K562 (cell line): Measurements from ENCODE around the gene FA2H. TPM values are rescaled to one million over a fixed set of nuclear protein-coding genes. Genes with fewer than 3 reads are reported as not detected.

Experiments used
- ATAC-seq: fragments of 200-7000 bp; cut with Tn5 transposase; 3 replicates; pipeline ENCODE4 v1.9.1; 2020; ENCODE audit warnings: moderate library complexity
- BruUV-seq: library from RNA; stranded (reverse); fragments of 400-500 nt; replicated peaks from 2 replicates; lab custom pipeline; 2021; lab: Mats Ljungman, UMichigan
- CTCF ChIA-PET: fragments of 300-600 bp; formaldehyde crosslinking; extraction: SDS; loops from one replicate; lab custom pipeline; 2021; ENCODE audit warnings: low intra/inter-chr PET ratio; lab: Yijun Ruan, JAX
- POLR2A ChIA-PET: fragments of 300-600, 350-650 bp; sonication (Branson Sonifier 250); formaldehyde crosslinking; extraction: SDS; loops from one replicate; lab custom pipeline; 2021; ENCODE audit warnings: antibody characterized with exemption, inconsistent platforms; lab: Yijun Ruan, JAX
- DNase-seq, 4 experiments: peaks; one replicate each; pipeline versions ENCODE4 v3.0.0 to v3.0.0-alpha.2; 2011 to 2018; ENCODE audit warnings: low spot score in 3 of 4, mixed read lengths in 3 of 4; ENCODE audit errors: extremely low read depth in 1 of 4
- FAIRE-seq: peaks from 2 replicates; lab custom pipeline; 2011; peaks lifted over from hg19 to GRCh38; lab: Jason Lieb, UNC
- H2AFZ ChIP-seq: 2 replicates; pipeline ENCODE4 v1.6.0; 2011; ENCODE audit warnings: low read depth, low read length, control low read depth, inconsistent platforms
- H3K27ac ChIP-seq: fragments of 200-600 bp; 3 replicates; pipeline ENCODE4 v1.8.0; 2011; ENCODE audit warnings: low read depth, mild to moderate bottlenecking, control low read depth, inconsistent platforms, low read length, moderate library complexity, mixed read lengths; ENCODE audit errors: extremely low read depth
- H3K27me3 ChIP-seq, 2 experiments: fragments of 300-600 bp in 1 of 2; 2 replicates in 1 of 2; 3 replicates in 1 of 2; pipeline versions ENCODE4 v1.6.0 to v1.8.0; 2011; ENCODE audit warnings: inconsistent platforms in 2 of 2, low read length in 2 of 2, mild to moderate bottlenecking in 1 of 2, mixed read lengths in 1 of 2, moderate library complexity in 1 of 2; ENCODE audit not compliant: control insufficient read depth in 2 of 2, insufficient read depth in 2 of 2
- H3K36me3 ChIP-seq: fragments of 300-600 bp; 3 replicates; pipeline ENCODE4 v1.8.0; 2011; ENCODE audit warnings: mild to moderate bottlenecking, low read length, inconsistent platforms; ENCODE audit not compliant: control insufficient read depth, insufficient read depth
- H3K4me1 ChIP-seq, 2 experiments: fragments of 200-600 bp in 1 of 2; replicated peaks in 1 of 2; 2 replicates in 1 of 2; 3 replicates in 1 of 2; pipeline versions ENCODE4 v1.5.1 to v1.8.0; 2011; ENCODE audit warnings: inconsistent platforms in 2 of 2, low read length in 2 of 2, mild to moderate bottlenecking in 1 of 2, mixed read lengths in 1 of 2, moderate library complexity in 1 of 2; ENCODE audit not compliant: control insufficient read depth in 2 of 2, insufficient read depth in 2 of 2
- H3K4me2 ChIP-seq: 2 replicates; pipeline ENCODE4 v1.6.1; 2011; ENCODE audit warnings: low read length, control low read depth, inconsistent platforms, mixed read lengths; ENCODE audit not compliant: insufficient read depth
- H3K4me3 ChIP-seq: fragments of 200-600 bp; sonication (generic), shearing (Covaris generic); 2 replicates; pipeline ENCODE4 v1.5.1; 2016; ENCODE audit warnings: control low read depth, inconsistent platforms
- H3K79me2 ChIP-seq: fragments of 200-600 bp; 3 replicates; pipeline ENCODE4 v1.8.0; 2011; ENCODE audit warnings: low read length, inconsistent platforms; ENCODE audit not compliant: control insufficient read depth, insufficient read depth
- H3K9ac ChIP-seq, 2 experiments: 2 replicates each; pipeline versions ENCODE4 v1.6.0 to v1.6.1; 2011; ENCODE audit warnings: low read depth in 2 of 2, low read length in 2 of 2, control low read depth in 1 of 2, inconsistent platforms in 1 of 2, mild to moderate bottlenecking in 1 of 2, mixed read lengths in 1 of 2; ENCODE audit not compliant: insufficient read depth in 1 of 2
- H3K9me1 ChIP-seq: one replicate; pipeline ENCODE4 v1.6.0; 2011; ENCODE audit warnings: inconsistent platforms, mild to moderate bottlenecking, low read length, moderate library complexity; ENCODE audit not compliant: control insufficient read depth, insufficient read depth
- H3K9me3 ChIP-seq: replicated peaks from 2 replicates; pipeline ENCODE4 v1.5.1; 2011; ENCODE audit warnings: low read depth, low read length, inconsistent platforms; ENCODE audit not compliant: control insufficient read depth, insufficient read depth
- H4K20me1 ChIP-seq: replicated peaks from 2 replicates; pipeline ENCODE4 v1.6.1; 2011; ENCODE audit warnings: low read length, inconsistent platforms, mixed read lengths; ENCODE audit not compliant: control insufficient read depth, insufficient read depth
- TAF15 ChIP-seq: fragments of 200-400 bp; formaldehyde crosslinking; IDR thresholded peaks from 2 replicates; pipeline ENCODE4 v1.6.1; 2017; ENCODE audit warnings: mild to moderate bottlenecking, low read depth, low read length, moderate library complexity
- ZNF253 ChIP-seq: fragments of 250-450 bp; sonication (Bioruptor Pico); conservative IDR thresholded peaks from 2 replicates; pipeline ENCODE4 v1.6.1; 2021; ENCODE audit warnings: mild to moderate bottlenecking
- WGBS: fragments of 100-300 bp; shearing (Covaris generic); methylation state at CpG from one replicate; pipeline ENCODE4 v1.1.6; 2016; ENCODE audit warnings: low coverage, mixed read lengths; ENCODE audit not compliant: insufficient coverage; ENCODE audit errors: missing lambda C conversion rate; 5-methylcytosine and 5-hydroxymethylcytosine counted together
- in situ Hi-C: fragments of 300-500 bp; cut with MboI; formaldehyde crosslinking; loops from 4 replicates; pipeline ENCODE4 v1.15.0; 2018; ENCODE audit warnings: inconsistent platforms, mixed read lengths
- intact Hi-C: fragments of 100-400 bp; cut with micrococcal nuclease; formaldehyde crosslinking; loops from 2 replicates; pipeline ENCODE4 v1.14.2; 2022
- polyA plus RNA-seq, 8 experiments: library from polyadenylated mRNA; depleted of rRNA in 4 of 8; stranded (reverse) in 5 of 8; unstranded in 3 of 8; fragments of >200 nt; fragmentation: Nextera tagmentation in 2 of 8; fragmentation: Illumina TruSeq in 1 of 8; extraction: Ambion mirVana in 2 of 8; extraction: Trizol in 1 of 8; gene quantifications; 2 replicates each; pipeline versions ENCODE4 v1.2.1 to v1.2.3, GENCODE V29; 2011 to 2014; ENCODE audit warnings: inconsistent platforms in 1 of 8, missing spikeins in 1 of 8
- total RNA-seq, 7 experiments: library from RNA; depleted of rRNA in 6 of 7; stranded (reverse); fragments of >200 nt in 6 of 7; fragmentation: Illumina TruSeq in 2 of 7; extraction: Trizol in 2 of 7; gene quantifications; 2 replicates each; pipeline versions ENCODE4 v1.2.1 to v1.2.3, GENCODE V29; 2011 to 2021; ENCODE audit warnings: low replicate concordance in 1 of 7
- TF ChIP-seq, protein P1 (sequence below): fragments of 450-650 bp; IDR thresholded peaks from 2 replicates; pipeline ENCODE4 v1.6.1; 2014; ENCODE audit warnings: low read depth, mild to moderate bottlenecking, moderate library complexity, borderline replicate concordance

FA2H gene
- total and polyA plus RNA-seq, 9 of the 15 experiments (the other 6 are each of a cell fraction or from before 2014, with no cell fraction given), result not detected

DNA sequence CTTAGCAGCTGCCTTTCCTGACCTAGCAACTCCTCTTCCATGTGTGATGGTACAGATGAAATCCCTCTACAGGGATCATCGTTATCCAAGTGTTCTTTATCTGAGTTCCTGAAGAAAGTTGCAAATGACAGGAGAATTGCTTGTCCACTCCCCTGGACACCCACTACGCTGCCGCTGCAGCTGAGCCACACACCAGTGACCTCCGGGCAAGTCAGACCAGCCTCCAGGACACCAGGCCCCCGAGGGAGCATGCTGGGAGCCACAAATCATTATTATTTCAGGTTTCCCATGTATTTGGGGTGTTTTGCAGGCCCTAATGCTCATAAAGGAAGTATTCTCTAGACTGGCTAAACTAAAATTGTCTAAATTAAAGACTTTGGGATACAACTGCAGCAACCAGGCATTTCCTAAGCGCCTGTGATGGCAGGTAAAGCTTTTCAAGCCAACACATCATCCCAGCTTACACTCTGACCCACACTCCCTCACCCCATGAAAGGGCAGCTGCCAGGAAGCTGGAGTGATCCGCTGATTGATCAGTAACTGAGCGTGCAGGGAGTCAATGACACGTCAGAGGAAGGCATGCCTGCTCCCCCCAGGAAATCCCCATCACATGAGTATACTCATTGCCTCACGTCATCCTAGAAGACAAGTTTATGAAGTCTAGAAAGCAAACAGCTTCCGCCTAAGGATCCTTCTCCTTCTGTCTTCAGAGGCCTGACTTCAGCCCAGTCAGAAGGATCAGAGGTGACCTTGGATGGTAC is 14.4 kb downstream of the FA2H start:
- Histone ChIP-seq H3K4me2 (no peak overlapping the region), H3K27ac (no peak overlapping the region), H3K9ac (no peak overlapping the region), H3K79me2 (no peaks in the 10 kb centered on the region), H4K20me1 (no peaks in the 10 kb centered on the region), H3K9me3 (no peaks in the 10 kb centered on the region), H3K36me3 (no peaks in the 10 kb centered on the region), H3K9me1 (no peaks in the 10 kb centered on the region), H2AFZ (no peak overlapping the region), H3K4me1 (peaks cover 0 to 6% of the 10 kb centered on the region in 2 experiments; a peak in 1 of 5 replicates), H3K4me3 (no peak overlapping the region), H3K27me3 (peaks cover 20 to 43% of the 10 kb centered on the region in 2 experiments; a peak in 3 of 5 replicates)
- ChIA-PET POLR2A (interaction anchor here (0.7 kb wide), 1 partner anchor 570 kb away, joined by 4 read pairs; no protein-coding TSS in a partner anchor), CTCF (interaction anchor here (0.7 kb wide), 1 partner anchor 51 kb away, joined by 3 read pairs; no protein-coding TSS in a partner anchor)
- WGBS, result 1% methylated on average over 11 of the region's 11 CpGs
- ATAC-seq (no peak), DNase-seq (no peak), FAIRE-seq (no peak)
- intact Hi-C loops (no loop called here), in situ Hi-C loops (no loop called here)
- no TSS peak for BruUV-seq
- TF ChIP-seq TAF15, result no peak
- TF ChIP-seq ZNF253, result no peak
- TF ChIP-seq, protein P1, sequence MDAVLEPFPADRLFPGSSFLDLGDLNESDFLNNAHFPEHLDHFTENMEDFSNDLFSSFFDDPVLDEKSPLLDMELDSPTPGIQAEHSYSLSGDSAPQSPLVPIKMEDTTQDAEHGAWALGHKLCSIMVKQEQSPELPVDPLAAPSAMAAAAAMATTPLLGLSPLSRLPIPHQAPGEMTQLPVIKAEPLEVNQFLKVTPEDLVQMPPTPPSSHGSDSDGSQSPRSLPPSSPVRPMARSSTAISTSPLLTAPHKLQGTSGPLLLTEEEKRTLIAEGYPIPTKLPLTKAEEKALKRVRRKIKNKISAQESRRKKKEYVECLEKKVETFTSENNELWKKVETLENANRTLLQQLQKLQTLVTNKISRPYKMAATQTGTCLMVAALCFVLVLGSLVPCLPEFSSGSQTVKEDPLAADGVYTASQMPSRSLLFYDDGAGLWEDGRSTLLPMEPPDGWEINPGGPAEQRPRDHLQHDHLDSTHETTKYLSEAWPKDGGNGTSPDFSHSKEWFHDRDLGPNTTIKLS, result no peak
